ENCODE results near the gene PGK1. TPM values are rescaled to one million over a fixed set of nuclear protein-coding genes. Genes with fewer than 3 reads are reported as not detected.

PGK1 gene
- total RNA-seq = 217 and 317 TPM in 2 replicates

DNA sequence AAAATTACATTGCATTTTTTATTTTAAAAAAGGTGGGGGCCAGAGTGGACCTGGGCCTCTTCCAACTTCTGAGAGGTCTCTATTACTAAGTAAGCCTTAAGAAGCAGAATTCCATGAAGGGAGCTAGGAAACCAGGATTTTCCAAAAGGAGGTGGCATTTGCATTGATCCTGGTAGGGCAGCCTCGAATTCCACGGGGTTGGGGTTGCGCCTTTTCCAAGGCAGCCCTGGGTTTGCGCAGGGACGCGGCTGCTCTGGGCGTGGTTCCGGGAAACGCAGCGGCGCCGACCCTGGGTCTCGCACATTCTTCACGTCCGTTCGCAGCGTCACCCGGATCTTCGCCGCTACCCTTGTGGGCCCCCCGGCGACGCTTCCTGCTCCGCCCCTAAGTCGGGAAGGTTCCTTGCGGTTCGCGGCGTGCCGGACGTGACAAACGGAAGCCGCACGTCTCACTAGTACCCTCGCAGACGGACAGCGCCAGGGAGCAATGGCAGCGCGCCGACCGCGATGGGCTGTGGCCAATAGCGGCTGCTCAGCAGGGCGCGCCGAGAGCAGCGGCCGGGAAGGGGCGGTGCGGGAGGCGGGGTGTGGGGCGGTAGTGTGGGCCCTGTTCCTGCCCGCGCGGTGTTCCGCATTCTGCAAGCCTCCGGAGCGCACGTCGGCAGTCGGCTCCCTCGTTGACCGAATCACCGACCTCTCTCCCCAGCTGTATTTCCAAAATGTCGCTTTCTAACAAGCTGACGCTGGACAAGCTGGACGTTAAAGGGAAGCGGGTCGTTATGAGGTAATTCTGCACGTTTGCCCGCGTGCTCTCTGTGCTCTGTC is at the start of gene PGK1:
PGK1 (plus strand) TSS at position 626 of the 824 bp plus-strand sequence; CDS start at position 719, 93 bp downstream.

DNA sequence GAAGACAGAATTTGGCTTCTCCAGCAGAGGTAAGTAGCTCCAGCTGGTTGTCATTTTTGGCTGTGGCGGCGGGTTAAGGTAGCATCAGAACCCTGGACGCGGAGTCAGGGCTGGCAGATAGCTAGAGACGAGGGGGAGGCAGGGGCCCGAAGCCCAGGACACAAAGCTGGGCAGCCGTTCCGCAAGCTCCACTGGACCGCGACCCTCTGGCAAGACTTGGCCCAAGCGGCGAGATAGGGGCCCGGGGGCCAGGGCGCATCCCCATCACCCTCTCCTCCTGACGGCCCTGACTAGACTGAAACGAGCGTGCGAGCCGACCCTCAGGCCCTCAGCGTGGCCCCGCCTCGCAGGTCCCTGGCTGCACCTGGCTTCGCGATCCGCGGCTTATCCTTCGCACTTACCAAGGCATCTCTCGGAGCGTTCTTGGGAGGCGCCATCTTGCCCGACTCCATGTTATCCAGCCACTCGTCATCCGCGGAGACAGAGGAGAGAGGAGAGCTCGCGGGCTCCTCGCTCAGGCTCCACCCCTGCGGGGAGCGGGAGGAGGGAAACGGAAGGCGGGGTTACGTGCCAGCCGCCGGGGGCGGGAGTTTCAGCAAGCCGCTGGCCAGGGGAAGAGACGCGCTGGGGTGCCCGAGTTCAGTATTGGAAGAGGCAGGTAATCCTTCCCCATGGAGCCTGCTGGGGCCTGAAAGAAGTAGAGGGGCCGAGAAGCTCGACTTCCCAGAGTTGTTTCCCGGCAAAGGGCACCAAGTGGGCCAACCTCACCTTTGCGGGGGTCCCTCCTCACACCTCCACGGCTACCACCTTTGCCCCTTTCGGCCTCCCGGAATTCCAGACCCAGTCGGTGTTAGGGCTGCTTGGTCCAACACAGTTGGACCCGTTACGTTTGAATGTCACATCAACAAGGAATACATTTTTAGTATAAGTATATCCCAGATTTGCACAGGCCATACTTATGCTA is 35.4 kb downstream of the PGK1 start, which contains the start of gene TAF9B:
TAF9B (minus strand) TSS at position 491 of the 964 bp plus-strand sequence; CDS start at position 452, 39 bp downstream.

Other genes with a start within 250 kb of the PGK1 start
- gene MAGT1, start 208.8 kb upstream of the PGK1 start, total RNA-seq = 40.0 and 66.0 TPM in 2 replicates
- 364 and 447 TPM in 2 replicates for gene COX7B, start 204.8 kb upstream of the PGK1 start, total RNA-seq
- gene ATP7A, start 193.6 kb upstream of the PGK1 start, total RNA-seq = 2.3 and 2.6 TPM in 2 replicates
- not detected in 2 replicates for gene PGAM4, start 134.6 kb upstream of the PGK1 start, total RNA-seq
- gene TAF9B, start 35.4 kb downstream of the PGK1 start, total RNA-seq = 14.4 and 16.2 TPM in 2 replicates
- gene CYSLTR1, start 223.4 kb downstream of the PGK1 start, total RNA-seq = not detected in 2 replicates

All from hair follicular keratinocyte (primary cell).